Neural cell (in vitro differentiated cells): Measurements from ENCODE around the gene HSH2D. TPM values are rescaled to one million over a fixed set of nuclear protein-coding genes. Genes with fewer than 3 reads are reported as not detected.

Experiments
- H2AFZ ChIP-seq: fragments of 200-600, 300-800 bp; sonication (generic), shearing (Covaris generic); 2 replicates; pipeline ENCODE4 v1.6.0; 2014; ENCODE audit warnings: low read depth, mild to moderate bottlenecking, antibody characterized with exemption, low read length, moderate library complexity
- H3F3A ChIP-seq: fragments of 200-600 bp; shearing (Covaris generic); 2 replicates; pipeline ENCODE4 v1.6.1; 2016; ENCODE audit warnings: mild to moderate bottlenecking, moderate library complexity, mixed read lengths, antibody characterized with exemption, low read length; ENCODE audit not compliant: insufficient read depth, poor library complexity, severe bottlenecking
- H3K27ac ChIP-seq: fragments of 200-600, 300-800 bp; sonication (generic), shearing (Covaris generic); 2 replicates; pipeline ENCODE4 v1.5.1; 2014; ENCODE audit warnings: mild to moderate bottlenecking, low read length, moderate library complexity
- H3K27me3 ChIP-seq: fragments of 300-800, 200-600 bp; sonication (generic), shearing (Covaris generic); 2 replicates; pipeline ENCODE4 v1.6.0; 2014; ENCODE audit warnings: mild to moderate bottlenecking, low read depth, low read length, moderate library complexity; ENCODE audit not compliant: insufficient read depth
- H3K36me3 ChIP-seq: fragments of 300-800, 200-600 bp; sonication (generic), shearing (Covaris generic); 2 replicates; pipeline ENCODE4 v1.5.1; 2014; ENCODE audit warnings: mild to moderate bottlenecking, antibody characterized with exemption, low read length, moderate library complexity; ENCODE audit not compliant: insufficient read depth
- H3K4me2 ChIP-seq: fragments of 300-800, 200-600 bp; sonication (generic), shearing (Covaris generic); 2 replicates; pipeline ENCODE4 v1.6.0; 2014; ENCODE audit warnings: mild to moderate bottlenecking, low read length
- H3K4me3 ChIP-seq: fragments of 300-800, 200-600 bp; sonication (generic), shearing (Covaris generic); 2 replicates; pipeline ENCODE4 v1.5.1; 2014; ENCODE audit warnings: mild to moderate bottlenecking, low read length, moderate library complexity
- H3K79me2 ChIP-seq: fragments of 200-600 bp; shearing (Covaris generic); replicated peaks from 2 replicates; pipeline ENCODE4 v1.6.0; 2014; ENCODE audit warnings: mild to moderate bottlenecking, low read length, moderate library complexity; ENCODE audit not compliant: insufficient read depth
- H3K9ac ChIP-seq: fragments of 300-800, 200-600 bp; sonication (generic), shearing (Covaris generic); 2 replicates; pipeline ENCODE4 v1.6.1; 2016; ENCODE audit warnings: mild to moderate bottlenecking, low read length, mixed read lengths
- H3K9me2 ChIP-seq: fragments of 200-600 bp; shearing (Covaris generic); 2 replicates; pipeline ENCODE4 v1.6.1; 2016; ENCODE audit warnings: mild to moderate bottlenecking, low read length, mixed read lengths; ENCODE audit not compliant: insufficient read depth
- H3K9me3 ChIP-seq: fragments of 200-600, 300-800 bp; sonication (generic), shearing (Covaris generic); 2 replicates; pipeline ENCODE4 v1.6.1; 2016; ENCODE audit warnings: mild to moderate bottlenecking, mixed run types, low read length, moderate library complexity, mixed read lengths
- H4K20me1 ChIP-seq: fragments of 200-600 bp; shearing (Covaris generic); 2 replicates; pipeline ENCODE4 v1.6.1; 2016; ENCODE audit warnings: mild to moderate bottlenecking, mixed run types; ENCODE audit not compliant: insufficient read depth
- EP300 ChIP-seq: fragments of 450-650 bp; conservative IDR thresholded peaks from 2 replicates; pipeline ENCODE4 v1.6.1; 2014; ENCODE audit warnings: antibody characterized with exemption, mild to moderate bottlenecking, moderate library complexity; ENCODE audit not compliant: poor library complexity, severe bottlenecking
- EZH2 ChIP-seq: fragments of 200-600, 300-800 bp; shearing (Covaris generic), sonication (generic); IDR thresholded peaks from 2 replicates; pipeline ENCODE4 v1.6.1; 2014; ENCODE audit warnings: antibody characterized with exemption, low read length, borderline replicate concordance, mild to moderate bottlenecking; ENCODE audit not compliant: insufficient read depth, poor library complexity, severe bottlenecking
- MXI1 ChIP-seq: fragments of 450-650 bp; conservative IDR thresholded peaks from 2 replicates; pipeline ENCODE4 v1.6.1; 2014; ENCODE audit warnings: antibody characterized with exemption, mild to moderate bottlenecking; ENCODE audit not compliant: poor library complexity, severe bottlenecking
- POLR2AphosphoS5 ChIP-seq: IDR thresholded peaks from 2 replicates; pipeline ENCODE4 v1.6.1; 2012
- RAD21 ChIP-seq: fragments of 450-650 bp; conservative IDR thresholded peaks from 2 replicates; pipeline ENCODE4 v1.6.1; 2014; ENCODE audit warnings: antibody characterized with exemption, mild to moderate bottlenecking, moderate library complexity
- SMC3 ChIP-seq: fragments of 450-650 bp; conservative IDR thresholded peaks from 2 replicates; pipeline ENCODE4 v1.6.1; 2014; ENCODE audit warnings: antibody characterized with exemption, mild to moderate bottlenecking, moderate library complexity; ENCODE audit not compliant: poor library complexity
- TAF1 ChIP-seq: IDR thresholded peaks from 2 replicates; pipeline ENCODE4 v1.6.1; 2012; ENCODE audit warnings: low read depth
- polyA plus RNA-seq: library from polyadenylated mRNA; depleted of rRNA; stranded (reverse); fragments of >200 nt; gene quantifications from 2 replicates; pipeline ENCODE4 v1.2.3, GENCODE V29; 2014
- TF ChIP-seq, protein P1 (sequence below): IDR thresholded peaks from 2 replicates; pipeline ENCODE4 v1.6.1; 2012; ENCODE audit warnings: borderline replicate concordance
- TF ChIP-seq, protein P2 (sequence below): fragments of 450-650 bp; IDR thresholded peaks from 2 replicates; pipeline ENCODE4 v1.5.1; 2014; ENCODE audit warnings: antibody characterized with exemption, mild to moderate bottlenecking, moderate library complexity; ENCODE audit not compliant: poor library complexity, severe bottlenecking

The HSH2D gene
- polyA plus RNA-seq, 1 donor from 2014 or later, result not detected

DNA sequence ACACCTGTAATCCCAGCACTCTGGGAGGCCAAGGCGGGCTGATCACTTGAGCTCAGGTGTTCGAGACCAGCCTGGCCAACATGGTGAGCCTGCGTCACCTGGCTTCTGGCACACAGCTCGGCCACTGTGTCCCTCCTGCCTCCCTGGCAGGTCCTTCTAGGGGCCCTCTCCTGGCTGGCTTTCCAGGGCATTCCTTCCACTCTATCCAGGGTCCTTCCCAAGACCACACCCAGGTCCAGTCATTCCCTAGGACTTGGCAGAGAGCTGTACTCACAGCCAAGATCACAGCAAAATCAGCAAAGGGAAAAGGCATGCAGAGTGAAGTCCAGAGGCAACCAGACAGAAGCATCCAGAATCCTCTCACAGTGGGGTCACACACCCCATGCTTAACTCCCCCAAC, 9.7 kb upstream of the HSH2D start:
- H3K36me3 ChIP-seq, result no peaks in the 10 kb centered on the region

DNA sequence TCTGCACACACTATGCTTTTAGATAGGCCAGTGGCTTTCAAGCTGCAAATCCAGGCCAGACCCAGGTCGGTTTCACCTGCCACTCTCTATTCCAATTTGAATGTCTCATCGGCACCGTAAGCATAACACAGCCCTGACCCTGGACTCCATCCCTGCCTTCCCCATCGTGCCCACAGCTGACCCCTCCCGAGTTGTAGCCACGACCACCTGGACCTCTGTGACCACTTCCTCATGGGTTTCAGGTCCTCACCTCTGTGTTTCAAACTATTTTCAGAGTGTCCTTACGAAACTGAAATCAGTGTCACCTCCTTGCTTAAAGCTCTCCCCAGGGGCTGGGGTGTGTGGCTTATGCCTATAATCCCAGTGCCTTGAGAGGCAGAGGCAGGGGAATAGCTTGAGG, 9.0 kb upstream of the HSH2D start:
- no peaks in the 10 kb centered on the region for H3K36me3 ChIP-seq
- H3K27ac ChIP-seq, result no peak overlapping the region
- no peak overlapping the region for H3K4me2 ChIP-seq

More for the DNA sequence above, 9.7 kb upstream of the HSH2D start:
- Histone ChIP-seq H3K9ac (no peak overlapping the region), H3K4me3 (no peak overlapping the region), H3K4me2 (no peak overlapping the region), H3K9me3 (no peaks in the 10 kb centered on the region), H3K9me2 (no peaks in the 10 kb centered on the region), H3K27ac (no peak overlapping the region), H4K20me1 (no peaks in the 10 kb centered on the region), H3K79me2 (no peaks in the 10 kb centered on the region), H3K27me3 (no peaks in the 10 kb centered on the region), H2AFZ (no peak overlapping the region), H3F3A (no peaks in the 10 kb centered on the region)
- no peak for TF ChIP-seq EP300
- no peak for TF ChIP-seq TAF1
- TF ChIP-seq, protein P1, sequence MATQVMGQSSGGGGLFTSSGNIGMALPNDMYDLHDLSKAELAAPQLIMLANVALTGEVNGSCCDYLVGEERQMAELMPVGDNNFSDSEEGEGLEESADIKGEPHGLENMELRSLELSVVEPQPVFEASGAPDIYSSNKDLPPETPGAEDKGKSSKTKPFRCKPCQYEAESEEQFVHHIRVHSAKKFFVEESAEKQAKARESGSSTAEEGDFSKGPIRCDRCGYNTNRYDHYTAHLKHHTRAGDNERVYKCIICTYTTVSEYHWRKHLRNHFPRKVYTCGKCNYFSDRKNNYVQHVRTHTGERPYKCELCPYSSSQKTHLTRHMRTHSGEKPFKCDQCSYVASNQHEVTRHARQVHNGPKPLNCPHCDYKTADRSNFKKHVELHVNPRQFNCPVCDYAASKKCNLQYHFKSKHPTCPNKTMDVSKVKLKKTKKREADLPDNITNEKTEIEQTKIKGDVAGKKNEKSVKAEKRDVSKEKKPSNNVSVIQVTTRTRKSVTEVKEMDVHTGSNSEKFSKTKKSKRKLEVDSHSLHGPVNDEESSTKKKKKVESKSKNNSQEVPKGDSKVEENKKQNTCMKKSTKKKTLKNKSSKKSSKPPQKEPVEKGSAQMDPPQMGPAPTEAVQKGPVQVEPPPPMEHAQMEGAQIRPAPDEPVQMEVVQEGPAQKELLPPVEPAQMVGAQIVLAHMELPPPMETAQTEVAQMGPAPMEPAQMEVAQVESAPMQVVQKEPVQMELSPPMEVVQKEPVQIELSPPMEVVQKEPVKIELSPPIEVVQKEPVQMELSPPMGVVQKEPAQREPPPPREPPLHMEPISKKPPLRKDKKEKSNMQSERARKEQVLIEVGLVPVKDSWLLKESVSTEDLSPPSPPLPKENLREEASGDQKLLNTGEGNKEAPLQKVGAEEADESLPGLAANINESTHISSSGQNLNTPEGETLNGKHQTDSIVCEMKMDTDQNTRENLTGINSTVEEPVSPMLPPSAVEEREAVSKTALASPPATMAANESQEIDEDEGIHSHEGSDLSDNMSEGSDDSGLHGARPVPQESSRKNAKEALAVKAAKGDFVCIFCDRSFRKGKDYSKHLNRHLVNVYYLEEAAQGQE, result no peak
- TF ChIP-seq EZH2, result no peak
- TF ChIP-seq, protein P2, sequence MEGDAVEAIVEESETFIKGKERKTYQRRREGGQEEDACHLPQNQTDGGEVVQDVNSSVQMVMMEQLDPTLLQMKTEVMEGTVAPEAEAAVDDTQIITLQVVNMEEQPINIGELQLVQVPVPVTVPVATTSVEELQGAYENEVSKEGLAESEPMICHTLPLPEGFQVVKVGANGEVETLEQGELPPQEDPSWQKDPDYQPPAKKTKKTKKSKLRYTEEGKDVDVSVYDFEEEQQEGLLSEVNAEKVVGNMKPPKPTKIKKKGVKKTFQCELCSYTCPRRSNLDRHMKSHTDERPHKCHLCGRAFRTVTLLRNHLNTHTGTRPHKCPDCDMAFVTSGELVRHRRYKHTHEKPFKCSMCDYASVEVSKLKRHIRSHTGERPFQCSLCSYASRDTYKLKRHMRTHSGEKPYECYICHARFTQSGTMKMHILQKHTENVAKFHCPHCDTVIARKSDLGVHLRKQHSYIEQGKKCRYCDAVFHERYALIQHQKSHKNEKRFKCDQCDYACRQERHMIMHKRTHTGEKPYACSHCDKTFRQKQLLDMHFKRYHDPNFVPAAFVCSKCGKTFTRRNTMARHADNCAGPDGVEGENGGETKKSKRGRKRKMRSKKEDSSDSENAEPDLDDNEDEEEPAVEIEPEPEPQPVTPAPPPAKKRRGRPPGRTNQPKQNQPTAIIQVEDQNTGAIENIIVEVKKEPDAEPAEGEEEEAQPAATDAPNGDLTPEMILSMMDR, result no peak
- no peak for TF ChIP-seq POLR2AphosphoS5

More for the DNA sequence above, 9.0 kb upstream of the HSH2D start:
- Histone ChIP-seq H3K4me3 (no peak overlapping the region), H3F3A (no peaks in the 10 kb centered on the region), H2AFZ (no peak overlapping the region), H3K79me2 (no peaks in the 10 kb centered on the region), H4K20me1 (no peaks in the 10 kb centered on the region), H3K9ac (no peak overlapping the region), H3K9me3 (no peaks in the 10 kb centered on the region), H3K27me3 (no peaks in the 10 kb centered on the region), H3K9me2 (no peaks in the 10 kb centered on the region)
- TF ChIP-seq SMC3 (no peak), POLR2AphosphoS5 (no peak), MXI1 (no peak), EP300 (no peak), TAF1 (no peak), RAD21 (no peak), EZH2 (no peak)
- TF ChIP-seq, protein P2, result no peak
- TF ChIP-seq, protein P1, result no peak
